ENCODE results near the gene OR51E1. TPM values are rescaled to one million over a fixed set of nuclear protein-coding genes. Genes with fewer than 3 reads are reported as not detected.

OR51E1 gene
- under 1 TPM in 4 of 8 experiments, not detected in 4; 0.05 to 0.19 (median 0.13) TPM for total RNA-seq

DNA sequence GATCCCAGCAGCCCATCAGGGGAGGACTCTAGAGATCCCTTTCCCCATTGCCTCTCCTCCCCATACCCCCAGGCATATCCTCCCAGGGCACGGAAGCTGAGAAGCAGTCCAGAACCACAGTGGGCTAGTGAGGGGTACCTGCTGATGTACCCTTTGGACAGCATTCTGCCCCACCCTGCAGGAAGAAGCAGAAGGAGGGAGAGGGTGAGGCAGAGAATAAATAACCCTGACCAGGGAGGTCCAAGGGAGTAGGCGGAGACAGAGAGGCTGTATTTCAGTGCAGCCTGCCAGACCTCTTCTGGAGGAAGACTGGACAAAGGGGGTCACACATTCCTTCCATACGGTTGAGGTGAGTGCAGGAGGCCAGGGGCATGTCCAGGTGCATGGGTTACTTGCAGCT lies at the start of gene OR51E1:
Gene OR51E1, plus strand, starts transcription at position 301 of the 400 bp plus-strand sequence. CDS start 8,545 bp downstream, outside the sequence.
- H3K4me1 ChIP-seq (replicated peaks in 1 of 2) = no peaks in the 10 kb centered on the region
- ATAC-seq (replicated peaks in 6 of 8) = no peak
- WGBS, 10 experiments = 15 to 81% (median 20%) methylated on average over 1 to 2 of the region's 3 CpGs; no CpG with 5 or more reads in 7 of the 10 experiments

DNA sequence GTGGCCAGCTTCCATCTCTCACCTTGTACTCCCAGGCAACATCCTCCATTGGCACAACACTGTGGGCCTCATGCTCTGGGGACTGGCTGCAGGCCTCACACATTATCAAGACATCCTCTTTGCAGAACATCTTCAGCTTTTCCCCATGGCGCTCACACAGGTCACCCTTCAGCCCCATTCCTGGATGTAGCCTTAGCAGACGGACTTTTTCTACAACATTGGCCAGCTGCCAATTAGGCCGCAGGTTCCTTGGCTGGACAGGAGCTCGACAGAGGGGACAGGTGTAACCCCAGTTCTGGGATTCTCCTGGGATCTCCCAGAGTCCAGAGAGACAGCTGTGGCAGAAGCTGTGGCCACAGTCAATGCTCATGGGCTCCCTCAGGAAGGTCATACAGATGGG lies 38.7 kb upstream of the OR51E1 start:
- in situ Hi-C loops (cut with MboI; ENCODE audit: low pct_unique_long_range_greater_than_20kb in 2 of 9, low sequenced_read_pairs in 9 of 9, unreplicated experiment in 9 of 9) = no loop called here
- Histone ChIP-seq H3K27ac (no peak overlapping the region), H3K4me1 (replicated peaks in 1 of 2) (peaks cover 5 to 6% of the 10 kb centered on the region in 2 donors), H3K4me3 (no peak overlapping the region)
- WGBS, 10 experiments = 50 to 100% (median 88%) methylated on average over 1 to 3 of the region's 4 CpGs; no CpG with 5 or more reads in 5 of the 10 experiments
- no peak for ATAC-seq (replicated peaks in 6 of 8)

More for the DNA sequence above, at the start of gene OR51E1:
- H3K4me3 ChIP-seq = no peak within 1 kb of the TSS
- no peak within 1 kb of the TSS for H3K27ac ChIP-seq
- in situ Hi-C loops (cut with MboI; ENCODE audit: low pct_unique_long_range_greater_than_20kb in 2 of 9, low sequenced_read_pairs in 9 of 9, unreplicated experiment in 9 of 9) = loop anchor here in 5 of 9 experiments (10.0 to 25.0 kb wide), 5 partner anchors 344 to 1694 kb away; partner anchors contain the start of genes OR51L1 (in 1 of the 5) and OR52N2 (in 1 of the 5)

DNA sequence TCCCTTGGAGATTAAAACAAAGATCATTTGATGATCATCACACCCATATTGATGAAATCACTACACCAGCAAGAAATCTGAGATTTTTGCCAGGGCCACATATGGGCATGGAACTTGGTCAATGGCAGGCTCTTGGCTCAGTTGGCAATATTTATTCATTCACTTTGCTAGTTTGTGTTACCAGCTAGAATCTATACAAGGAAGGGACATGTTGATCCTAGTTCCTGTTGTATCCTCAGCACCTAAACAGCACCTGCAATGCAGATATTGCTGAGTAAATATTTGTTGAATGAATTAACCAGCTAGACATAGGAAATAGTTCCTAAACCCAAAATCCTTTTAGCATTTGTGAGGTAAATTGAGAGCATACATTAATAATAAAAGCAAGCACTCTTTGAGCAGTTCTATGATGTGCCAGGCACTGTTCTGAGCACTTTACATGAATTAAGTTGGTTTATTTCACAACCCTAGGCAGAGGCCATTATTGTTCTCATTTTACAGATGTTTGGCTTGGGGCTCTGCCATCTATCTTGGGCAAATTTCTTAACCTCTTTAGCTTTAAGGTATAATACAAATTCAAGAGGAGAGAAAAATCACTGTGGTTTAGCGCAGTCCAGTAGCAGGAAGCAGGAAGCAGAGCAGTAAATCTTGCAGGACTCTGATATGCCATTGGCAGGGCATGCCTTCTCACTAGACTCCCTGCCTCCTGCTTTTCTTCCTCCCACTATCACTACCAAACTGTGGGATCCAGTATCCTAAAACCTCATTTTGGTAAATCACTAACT lies 37.4 kb upstream of the OR51E1 start:
- Histone ChIP-seq H3K4me1 (replicated peaks in 1 of 2) (peaks cover 5 to 6% of the 10 kb centered on the region in 2 donors), H3K27ac (no peak overlapping the region), H3K4me3 (peak overlapping the region in 1 of 5 donors; percentile 50)
- in situ Hi-C loops (cut with MboI; ENCODE audit: low pct_unique_long_range_greater_than_20kb in 2 of 9, low sequenced_read_pairs in 9 of 9, unreplicated experiment in 9 of 9) = no loop called here
- WGBS, 10 experiments = 22 to 100% (median 80%) methylated on average over 1 of the region's 1 CpG; no CpG with 5 or more reads in 3 of the 10 experiments
- ATAC-seq (replicated peaks in 6 of 8) = no peak

- H3K4me3 ChIP-seq = peak overlapping the region; percentile 50 to 84 (median 65)
- no peak for ATAC-seq (replicated peaks in 6 of 8)
- peaks cover 5 to 6% of the 10 kb centered on the region in 2 donors for H3K4me1 ChIP-seq (replicated peaks in 1 of 2)
- no peak overlapping the region for H3K27ac ChIP-seq
- in situ Hi-C loops (cut with MboI; ENCODE audit: low pct_unique_long_range_greater_than_20kb in 2 of 9, low sequenced_read_pairs in 9 of 9, unreplicated experiment in 9 of 9) = no loop called here
- WGBS, 10 experiments = 30 to 83% (median 60%) methylated on average over 1 to 6 of the region's 6 CpGs
Measured at GRCh38 chr11:4607096-4607495, 36.7 kb upstream of the OR51E1 start.

- 0 to 67% (median 42%) methylated on average over 1 to 5 of the region's 43 CpGs; no CpG with 5 or more reads in 1 of the 10 experiments for WGBS, 10 experiments
- peak within 1 kb of the TSS; percentile 50 to 84 (median 65) for H3K4me3 ChIP-seq
- in situ Hi-C loops (cut with MboI; ENCODE audit: low pct_unique_long_range_greater_than_20kb in 2 of 9, low sequenced_read_pairs in 9 of 9, unreplicated experiment in 9 of 9) = no loop called here
- peak; percentile 97 to 100 (median 100) for ATAC-seq (replicated peaks in 6 of 8)
- peaks cover 5 to 6% of the 10 kb centered on the region in 2 donors for H3K4me1 ChIP-seq (replicated peaks in 1 of 2)
- peak within 1 kb of the TSS; percentile 64 to 73 for H3K27ac ChIP-seq
Measured at GRCh38 chr11:4607781-4608666, 35.8 kb upstream of the OR51E1 start, which contains the start of gene TRIM68. TSS of gene TRIM68 (minus strand) at chr11:4608231. CDS start at chr11:4605504, 2,727 bp downstream.

GRCh38 chr11:4610258-4610935 lies 33.4 kb upstream of the OR51E1 start:
- Histone ChIP-seq H3K4me1 (replicated peaks in 1 of 2) (peaks cover 5 to 6% of the 10 kb centered on the region in 2 donors), H3K27ac (no peak overlapping the region), H3K4me3 (no peak overlapping the region)
- in situ Hi-C loops (cut with MboI; ENCODE audit: low pct_unique_long_range_greater_than_20kb in 2 of 9, low sequenced_read_pairs in 9 of 9, unreplicated experiment in 9 of 9) = no loop called here
- no peak for ATAC-seq (replicated peaks in 6 of 8)
- WGBS, 10 experiments = 9 to 94% (median 57%) methylated on average over 1 to 3 of the region's 3 CpGs; no CpG with 5 or more reads in 1 of the 10 experiments

GRCh38 chr11:4611986-4612385 lies 31.8 kb upstream of the OR51E1 start:
- Histone ChIP-seq H3K4me3 (no peak overlapping the region), H3K27ac (no peak overlapping the region), H3K4me1 (replicated peaks in 1 of 2) (peaks cover 3 to 5% of the 10 kb centered on the region in 2 donors)
- WGBS, 10 experiments = 50 to 100% (median 60%) methylated on average over 1 to 2 of the region's 2 CpGs; no CpG with 5 or more reads in 5 of the 10 experiments
- in situ Hi-C loops (cut with MboI; ENCODE audit: low pct_unique_long_range_greater_than_20kb in 2 of 9, low sequenced_read_pairs in 9 of 9, unreplicated experiment in 9 of 9) = no loop called here
- no peak for ATAC-seq (replicated peaks in 6 of 8)

DNA sequence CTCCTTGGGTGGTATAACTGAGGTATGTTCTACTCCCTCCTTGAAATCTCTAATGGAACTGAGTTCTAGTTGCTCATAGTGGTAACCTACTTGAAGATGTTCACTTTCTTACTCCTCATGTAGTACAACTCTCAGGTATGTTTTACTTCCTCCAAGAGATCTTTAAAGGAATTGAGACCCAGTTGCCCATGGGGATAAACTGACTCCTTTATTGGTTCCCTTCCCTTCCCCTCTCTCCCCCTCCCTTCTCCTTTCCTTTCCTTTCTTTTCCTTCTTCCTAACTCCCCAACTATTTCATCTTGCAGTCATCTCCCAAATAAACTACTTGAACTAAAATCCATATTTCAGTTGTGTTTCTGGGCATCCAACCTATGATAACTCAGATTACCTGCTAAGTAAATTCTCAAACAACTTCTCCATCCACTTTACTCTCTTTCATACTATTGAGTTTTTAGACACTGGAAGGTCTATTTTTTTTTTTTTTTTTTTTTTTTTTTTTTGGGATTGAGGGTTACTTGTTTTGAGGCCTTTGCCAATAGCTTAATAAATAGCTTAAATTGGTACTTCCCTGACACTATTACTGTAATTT lies 27.8 kb upstream of the OR51E1 start:
- in situ Hi-C loops (cut with MboI; ENCODE audit: low pct_unique_long_range_greater_than_20kb in 2 of 9, low sequenced_read_pairs in 9 of 9, unreplicated experiment in 9 of 9) = no loop called here
- no peak overlapping the region for H3K27ac ChIP-seq
- ATAC-seq (replicated peaks in 6 of 8) = no peak
- no peaks in the 10 kb centered on the region for H3K4me1 ChIP-seq (replicated peaks in 1 of 2)
- no peak overlapping the region for H3K4me3 ChIP-seq

- Histone ChIP-seq H3K4me3 (no peak overlapping the region), H3K27ac (no peak overlapping the region), H3K4me1 (replicated peaks in 1 of 2) (no peaks in the 10 kb centered on the region)
- ATAC-seq (replicated peaks in 6 of 8) = no peak
- in situ Hi-C loops (cut with MboI; ENCODE audit: low pct_unique_long_range_greater_than_20kb in 2 of 9, low sequenced_read_pairs in 9 of 9, unreplicated experiment in 9 of 9) = no loop called here
- WGBS, 10 experiments = 45 to 97% (median 90%) methylated on average over 2 to 5 of the region's 9 CpGs; no CpG with 5 or more reads in 2 of the 10 experiments
Measured at GRCh38 chr11:4619514-4619913, 24.3 kb upstream of the OR51E1 start.

GRCh38 chr11:4626207-4627099 lies 17.3 kb upstream of the OR51E1 start:
- peak in 7 of 8 experiments; percentile 42 to 98 (median 72) for ATAC-seq (replicated peaks in 6 of 8)
- no peak overlapping the region for H3K27ac ChIP-seq
- 15 to 67% (median 37%) methylated on average over 3 to 13 of the region's 15 CpGs for WGBS, 10 experiments
- H3K4me3 ChIP-seq = no peak overlapping the region
- in situ Hi-C loops (cut with MboI; ENCODE audit: low pct_unique_long_range_greater_than_20kb in 2 of 9, low sequenced_read_pairs in 9 of 9, unreplicated experiment in 9 of 9) = loop anchor here in 4 of 9 experiments (25.0 kb wide), 4 partner anchors 361 to 1711 kb away; partner anchors contain the start of genes OR51L1 (in 1 of the 4) and OR52N2 (in 1 of the 4)
- no peaks in the 10 kb centered on the region for H3K4me1 ChIP-seq (replicated peaks in 1 of 2)

GRCh38 chr11:4636136-4636535 lies 7.6 kb upstream of the OR51E1 start:
- no peak overlapping the region for H3K27ac ChIP-seq
- 21 to 94% (median 60%) methylated on average over 1 to 2 of the region's 2 CpGs for WGBS, 10 experiments
- H3K4me1 ChIP-seq (replicated peaks in 1 of 2) = no peaks in the 10 kb centered on the region
- no peak overlapping the region for H3K4me3 ChIP-seq
- in situ Hi-C loops (cut with MboI; ENCODE audit: low pct_unique_long_range_greater_than_20kb in 2 of 9, low sequenced_read_pairs in 9 of 9, unreplicated experiment in 9 of 9) = loop anchor here in 5 of 9 experiments (5.0 to 25.0 kb wide), 7 partner anchors 186 to 1701 kb away; partner anchors contain the start of genes OR51F2 (in 3 of the 5), OR51L1 (in 1 of the 5) and OR52N2 (in 1 of the 5)
- ATAC-seq (replicated peaks in 6 of 8) = no peak
